Activated CD4-positive, alpha-beta T cell treated with anti-CD3 and anti-CD28 coated beads for 24 hours (primary cell): ENCODE results near the gene HOXD4.

ENCODE experiments used
- DNase-seq, 2 donors: peaks; one replicate each; pipeline ENCODE4 v3.0.0-alpha.2; 2020; ENCODE audit warnings: low read depth in 2 of 2

HOXD4 gene

DNA sequence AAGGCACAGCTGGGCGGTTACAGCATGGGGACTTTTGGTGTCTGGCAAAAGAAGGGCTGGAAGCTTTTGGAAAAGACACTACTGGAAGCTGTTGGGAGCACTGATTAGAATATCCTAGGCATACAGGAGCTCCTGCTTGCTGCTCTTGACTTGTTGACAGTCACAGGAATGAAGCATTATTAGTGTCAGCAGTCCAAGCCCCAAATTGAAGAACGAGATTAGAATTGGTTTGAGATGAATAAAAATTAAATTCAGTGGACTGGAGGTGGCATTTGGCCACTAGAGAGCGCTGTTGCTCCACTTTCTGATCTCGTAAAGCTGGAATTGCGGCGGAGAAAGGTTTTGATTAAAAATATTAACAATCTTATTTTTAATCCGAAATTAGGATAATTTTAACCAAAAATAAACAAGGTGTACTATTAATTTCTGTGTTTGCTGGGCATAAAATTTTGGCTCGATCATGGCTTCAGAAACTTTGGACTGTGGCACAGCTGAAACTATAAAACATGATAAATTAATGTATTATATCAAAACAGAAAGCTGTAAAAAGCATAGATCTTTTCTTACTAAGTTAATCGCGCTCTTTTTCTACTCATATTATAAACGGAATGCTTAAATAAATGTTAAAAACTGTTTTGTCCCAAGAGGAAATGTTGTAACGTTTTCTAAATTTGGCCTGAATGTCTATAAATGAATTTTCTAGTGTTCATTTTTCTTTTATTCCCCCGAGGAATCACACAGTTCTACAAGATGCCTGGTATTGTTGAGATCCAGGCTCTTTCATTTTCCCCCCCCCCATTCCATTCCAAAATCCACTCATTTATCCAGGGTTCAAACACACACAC, 24.2 kb upstream of the HOXD4 start:
- peak; percentile 59 to 60 for DNase-seq

DNA sequence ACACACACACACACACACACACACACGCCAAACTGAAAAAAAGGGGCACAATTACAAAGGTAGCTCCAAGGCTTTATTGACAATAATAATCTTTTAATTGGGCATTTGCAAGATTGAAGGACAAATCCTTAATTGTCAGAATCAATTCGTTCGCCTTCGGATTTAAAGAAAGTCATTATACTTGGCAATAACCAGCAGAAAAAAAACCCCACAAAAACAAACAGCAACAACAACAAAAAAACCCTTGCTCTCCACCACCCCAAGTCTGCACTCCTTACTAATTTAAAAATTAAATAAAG, 23.6 kb upstream of the HOXD4 start:
- DNase-seq, result no peak

DNA sequence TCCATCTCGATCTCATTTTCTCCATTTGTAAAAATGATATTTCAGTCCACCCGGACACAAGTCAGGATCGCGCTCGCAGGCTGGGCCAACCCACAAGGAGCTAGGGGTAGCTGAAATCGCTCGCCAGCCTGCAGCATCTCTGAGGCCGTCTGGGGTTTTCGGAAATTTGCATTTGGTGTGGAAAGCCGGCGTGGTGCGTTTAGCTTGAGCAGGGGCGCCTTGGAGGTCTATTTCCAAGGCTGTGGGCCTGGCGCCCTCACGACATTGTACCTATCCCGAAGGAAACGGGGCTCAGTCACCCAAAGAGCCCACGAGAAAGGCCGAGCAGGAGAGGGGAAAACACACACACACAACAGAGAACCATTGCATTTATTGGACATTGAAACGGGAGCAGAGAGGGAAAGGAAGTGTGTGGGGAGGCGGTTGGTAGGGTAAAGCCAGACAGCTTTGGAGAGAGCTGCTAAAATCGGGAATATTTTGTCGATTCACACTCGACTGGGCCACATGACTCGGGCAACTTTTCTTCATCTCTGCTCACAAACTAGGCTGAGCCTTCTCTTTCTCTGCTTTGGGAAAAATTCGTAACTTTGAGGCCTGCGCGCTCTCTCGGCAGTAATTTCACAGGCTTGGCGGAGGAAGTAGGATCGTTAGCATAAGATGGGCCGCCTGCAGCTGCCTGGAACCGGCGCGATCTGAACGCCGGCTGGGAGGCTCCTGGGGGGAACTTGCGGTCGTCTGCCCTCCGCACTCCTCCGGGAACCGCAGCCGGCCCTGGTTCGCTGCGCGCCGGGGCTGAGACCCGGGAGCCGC, 23.0 kb upstream of the HOXD4 start:
- DNase-seq, result no peak

DNA sequence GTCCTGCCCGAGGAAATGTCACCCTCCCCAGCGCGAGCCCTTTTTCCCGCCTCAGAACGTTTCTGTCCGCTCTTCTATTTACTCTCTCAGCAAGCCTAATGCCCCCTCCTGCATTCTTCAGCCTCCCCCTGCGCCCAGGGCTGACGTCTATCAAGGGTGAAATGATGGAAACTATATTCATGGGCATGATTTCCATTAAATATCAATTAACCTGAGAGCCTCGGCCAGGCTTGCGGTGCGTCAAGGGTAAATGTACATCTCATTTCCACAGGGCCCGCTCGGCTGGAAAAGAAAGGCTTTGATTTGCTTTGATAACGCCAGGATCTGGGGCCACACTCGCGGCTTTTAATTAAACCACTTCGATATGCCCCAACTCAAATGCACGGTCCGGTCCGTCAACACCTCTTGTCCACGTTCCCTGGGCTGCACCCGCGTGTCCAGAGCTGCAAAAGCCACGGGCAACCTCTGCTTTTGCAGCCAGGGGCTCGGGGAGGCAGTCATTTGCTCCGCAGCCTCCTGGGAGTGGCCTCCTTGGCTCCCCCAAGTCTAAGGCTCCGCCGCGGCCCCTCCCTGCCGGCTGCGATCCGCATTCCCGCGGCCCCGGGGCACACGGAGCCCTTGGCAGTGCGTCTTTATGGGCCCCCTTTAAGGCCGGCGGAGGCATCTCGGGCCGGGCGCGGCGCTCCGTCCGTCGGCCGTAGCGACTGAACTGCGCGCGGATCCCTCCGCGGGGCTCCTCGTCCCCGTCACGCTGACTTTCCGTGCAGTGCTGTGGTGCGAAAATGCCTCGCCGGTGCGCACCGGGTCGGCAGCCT, 22.2 kb upstream of the HOXD4 start, which contains the start of gene HOXD8:
Gene HOXD8 (plus strand): TSS at position 724 of the 815 bp plus-strand sequence. CDS start 662 bp downstream, outside the sequence.
- no peak for DNase-seq

DNA sequence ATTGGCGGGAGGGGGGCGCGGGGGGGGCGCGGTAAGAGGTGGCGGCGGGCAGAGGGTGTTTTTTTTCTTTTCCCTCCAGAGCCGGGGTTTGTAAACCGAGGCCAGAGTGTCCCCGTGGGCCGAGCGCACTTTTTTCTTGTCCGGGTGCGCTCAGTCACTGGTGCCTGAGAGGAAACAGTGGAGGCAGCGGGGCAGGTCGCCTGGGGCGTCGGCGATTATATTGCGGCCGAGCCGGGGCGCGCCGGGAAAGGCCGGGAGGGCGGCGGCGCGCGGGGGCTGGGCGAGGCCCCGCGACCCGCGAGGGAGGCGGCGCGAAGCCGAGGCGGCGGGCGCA, 21.6 kb upstream of the HOXD4 start:
- DNase-seq, result no peak

DNA sequence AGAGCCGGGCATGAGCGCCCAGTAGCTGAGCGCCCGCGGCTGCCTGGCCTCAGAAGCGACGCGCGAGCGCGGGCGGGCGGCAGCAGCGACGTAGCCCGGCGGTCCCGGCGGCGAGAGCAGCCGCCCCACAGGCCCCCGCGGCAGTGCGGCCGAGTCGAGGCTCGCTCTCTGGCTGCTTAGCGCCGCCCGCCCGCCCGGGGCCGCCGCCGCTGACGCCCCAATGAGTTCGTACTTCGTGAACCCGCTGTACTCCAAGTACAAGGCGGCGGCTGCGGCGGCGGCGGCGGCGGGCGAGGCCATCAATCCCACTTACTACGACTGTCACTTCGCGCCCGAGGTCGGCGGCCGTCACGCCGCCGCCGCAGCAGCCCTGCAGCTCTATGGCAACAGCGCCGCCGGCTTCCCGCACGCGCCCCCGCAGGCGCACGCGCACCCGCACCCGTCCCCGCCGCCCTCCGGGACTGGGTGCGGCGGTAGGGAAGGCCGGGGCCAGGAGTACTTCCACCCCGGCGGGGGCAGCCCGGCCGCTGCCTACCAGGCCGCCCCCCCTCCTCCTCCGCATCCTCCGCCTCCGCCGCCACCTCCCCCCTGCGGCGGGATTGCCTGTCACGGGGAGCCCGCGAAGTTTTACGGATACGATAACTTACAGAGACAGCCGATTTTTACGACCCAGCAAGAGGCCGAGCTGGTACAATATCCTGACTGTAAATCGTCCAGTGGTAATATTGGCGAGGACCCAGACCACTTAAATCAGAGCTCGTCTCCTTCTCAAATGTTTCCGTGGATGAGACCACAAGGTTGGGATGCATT, 21.0 kb upstream of the HOXD4 start:
- DNase-seq, result no peak

DNA sequence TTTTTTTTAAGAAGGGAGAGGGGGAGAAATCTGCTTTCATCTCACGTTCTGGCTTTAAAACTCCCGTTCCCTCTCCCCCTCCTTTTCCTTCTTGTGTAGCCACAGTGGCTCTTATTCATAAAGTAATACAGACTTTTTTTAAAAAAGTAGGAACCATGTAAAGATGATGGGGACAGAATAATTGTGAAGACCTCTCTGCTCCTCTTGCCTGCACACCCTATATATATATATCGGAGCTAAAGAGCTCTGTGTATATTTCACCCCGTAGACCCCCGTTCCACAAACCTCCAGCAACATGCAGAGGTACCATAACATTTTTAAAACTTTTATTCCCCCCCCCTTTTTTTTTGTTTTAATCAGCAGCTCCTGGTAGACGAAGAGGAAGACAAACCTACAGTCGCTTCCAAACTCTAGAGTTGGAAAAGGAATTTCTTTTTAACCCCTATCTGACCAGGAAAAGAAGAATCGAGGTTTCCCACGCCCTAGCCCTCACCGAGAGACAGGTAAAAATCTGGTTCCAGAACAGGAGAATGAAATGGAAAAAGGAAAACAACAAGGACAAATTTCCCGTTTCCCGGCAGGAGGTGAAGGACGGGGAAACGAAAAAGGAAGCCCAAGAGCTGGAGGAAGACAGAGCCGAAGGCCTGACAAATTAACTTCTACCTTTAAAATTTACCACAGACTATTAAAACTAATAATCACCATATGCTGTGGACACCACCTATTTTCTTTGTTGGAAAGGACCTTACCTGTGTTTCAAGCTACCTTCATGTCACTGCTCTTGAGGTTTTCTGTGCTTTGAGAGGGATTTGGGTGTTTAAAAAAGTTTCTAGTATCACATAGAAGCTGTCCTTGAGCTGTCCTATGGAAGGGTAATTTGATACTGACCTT, 20.1 kb upstream of the HOXD4 start:
- DNase-seq, result no peak

DNA sequence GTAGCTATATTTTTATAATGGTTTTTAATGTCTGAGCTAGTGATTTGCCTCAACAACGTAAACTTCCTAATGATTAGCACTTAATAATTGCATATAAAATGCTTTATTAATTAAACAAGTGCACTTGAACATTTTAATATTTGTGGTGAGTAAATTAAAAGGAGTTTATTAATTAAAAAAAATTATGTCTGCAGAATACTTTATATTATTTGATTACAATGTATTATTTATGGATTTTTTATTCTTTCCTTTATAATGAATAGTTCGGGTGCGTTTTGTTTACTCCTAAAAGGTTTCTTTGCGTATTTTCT, 19.5 kb upstream of the HOXD4 start:
- no peak for DNase-seq

DNA sequence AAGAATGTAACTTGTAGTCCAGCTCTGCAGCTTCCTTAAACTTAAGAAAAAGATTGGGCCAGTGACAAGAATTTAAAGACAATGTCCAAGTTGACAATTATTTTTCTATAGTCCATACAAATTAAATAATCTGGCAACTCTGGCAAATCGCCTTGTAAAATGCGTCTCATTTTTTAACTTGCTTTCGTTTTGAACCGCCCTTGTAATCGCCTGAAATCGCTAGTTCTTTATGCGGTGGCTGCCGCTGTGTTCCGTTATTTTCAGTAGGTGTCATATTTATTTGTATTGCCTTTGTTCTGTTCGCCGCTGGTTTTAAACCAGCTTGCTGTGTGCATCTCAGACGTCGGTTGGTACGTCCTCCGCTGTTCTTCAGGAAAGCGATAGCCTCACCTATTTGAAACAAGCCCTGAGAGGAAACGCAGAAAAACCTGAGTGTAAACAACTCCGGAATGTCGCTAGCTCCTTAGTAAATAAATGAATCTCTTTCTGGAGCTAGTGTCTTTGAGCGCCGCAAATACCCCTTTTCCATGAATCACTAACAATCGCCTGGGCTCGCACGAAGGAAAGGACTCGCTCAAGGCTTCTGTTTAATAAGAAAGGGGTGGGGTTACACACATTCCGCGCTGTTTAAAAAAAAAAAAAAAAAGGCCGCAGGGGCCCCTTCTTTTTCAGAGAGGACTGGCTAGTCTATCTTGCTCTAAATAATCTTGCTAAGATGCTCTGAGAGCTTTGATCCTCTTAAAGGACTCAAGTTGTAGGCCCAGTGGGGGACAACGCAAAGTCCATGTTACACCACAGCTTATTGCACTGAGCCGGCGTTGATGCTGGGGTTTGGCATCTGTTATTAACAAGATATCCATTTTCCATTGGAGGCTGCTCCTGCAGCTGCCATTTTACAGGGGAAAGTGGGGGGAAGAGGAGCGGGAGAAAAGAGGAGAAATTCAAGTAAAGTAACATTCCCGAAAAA, 18.9 kb upstream of the HOXD4 start:
- DNase-seq, result no peak

DNA sequence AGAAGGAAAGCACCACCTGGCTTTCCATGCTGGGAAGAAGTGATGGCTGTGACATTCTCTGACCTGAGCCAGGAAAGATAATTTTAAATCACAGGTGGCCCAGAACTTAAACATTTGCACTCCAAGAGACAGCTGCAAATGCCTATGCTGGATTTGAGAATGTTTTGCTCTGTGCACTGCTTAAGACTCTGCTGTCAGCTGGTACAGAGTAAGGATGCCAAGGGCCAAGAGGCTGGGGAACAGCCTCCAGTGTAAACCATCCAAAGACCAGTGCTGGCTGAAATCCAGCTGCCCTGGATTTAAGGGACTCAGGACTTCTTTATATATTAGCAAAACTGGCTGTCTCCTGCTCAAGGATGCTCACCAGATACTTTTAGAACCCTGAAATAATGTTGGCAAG, 18.0 kb upstream of the HOXD4 start:
- DNase-seq, result no peak

DNA sequence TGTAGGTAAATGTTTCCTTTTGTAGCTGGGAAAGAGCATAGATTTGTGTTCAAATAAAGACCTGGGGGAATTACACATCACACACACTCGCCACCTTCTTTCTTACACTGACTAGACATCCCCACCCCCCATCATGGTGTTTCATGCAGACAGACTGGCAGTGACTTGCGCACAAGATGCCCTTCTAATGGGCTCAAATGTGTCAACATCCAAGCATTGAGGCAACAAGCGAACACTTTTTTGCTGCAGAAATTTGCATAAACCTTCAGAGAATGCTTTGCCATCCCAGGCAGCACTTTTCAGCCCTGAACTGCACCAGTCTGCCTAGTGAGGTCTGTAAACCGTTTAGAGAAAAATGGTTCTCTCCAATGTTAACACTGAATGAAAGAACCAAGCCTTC, 17.3 kb upstream of the HOXD4 start:
- DNase-seq, result no peak

DNA sequence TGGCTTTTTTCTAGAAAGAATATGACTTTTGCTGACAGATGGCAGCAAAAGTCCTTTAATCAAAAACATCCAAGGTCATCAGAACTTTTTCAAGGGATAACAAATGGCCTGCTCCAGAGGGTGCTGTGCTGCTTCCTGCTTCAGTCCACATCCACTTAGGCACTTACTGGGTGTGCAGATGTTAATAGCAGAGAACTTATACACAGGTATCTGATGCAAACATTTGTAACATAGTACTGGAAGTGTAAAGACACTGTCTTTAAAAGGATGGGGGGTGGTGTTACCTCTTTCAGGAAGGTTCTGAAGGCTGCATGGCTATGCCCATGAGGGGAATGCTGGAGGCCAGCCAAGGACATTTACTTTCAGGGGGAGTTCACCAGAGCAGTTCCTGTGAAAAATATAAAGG, 16.3 kb upstream of the HOXD4 start:
- no peak for DNase-seq

DNA sequence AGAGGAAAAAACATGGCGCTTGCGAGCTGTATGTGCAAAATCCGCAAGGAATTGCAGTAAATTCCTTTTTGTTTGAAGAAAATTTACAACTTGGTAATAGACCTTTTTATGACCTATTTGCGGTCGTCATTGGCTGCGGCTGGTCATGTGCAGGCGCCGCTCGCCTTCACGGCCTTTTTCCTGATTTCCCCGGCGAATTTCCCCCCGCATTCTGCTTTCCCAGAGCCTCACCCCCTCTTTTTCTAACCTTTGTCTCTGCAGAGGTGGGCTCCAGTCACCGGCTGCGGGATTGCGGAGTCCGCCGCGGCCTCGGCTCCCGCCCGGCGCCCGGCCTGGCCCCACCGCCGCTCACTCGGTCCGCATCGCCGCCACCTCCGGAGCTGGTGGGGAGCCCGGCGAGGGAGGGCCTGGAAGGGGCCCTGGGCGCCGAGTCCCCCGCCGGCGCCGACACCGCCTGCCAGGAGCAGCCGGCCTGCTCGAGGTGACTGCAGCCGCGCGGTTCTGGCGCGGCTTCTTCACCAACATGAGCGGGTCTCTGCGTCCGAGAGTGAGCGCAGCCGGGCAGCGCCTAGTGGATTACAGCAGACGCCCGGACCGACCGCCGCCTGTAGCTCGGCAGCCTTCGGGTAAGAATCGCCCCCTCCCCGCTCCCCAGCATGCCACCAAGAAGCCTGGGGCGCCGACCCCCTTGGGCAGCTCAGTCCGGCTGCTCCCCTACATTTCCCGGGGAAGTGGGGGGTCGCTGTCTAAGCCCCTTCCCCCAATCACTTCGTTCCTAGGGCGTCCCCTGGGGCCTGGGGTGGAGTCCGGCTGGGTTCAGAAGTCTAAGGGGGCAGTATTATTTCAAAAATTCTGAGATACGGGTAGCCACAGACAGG, 14.7 kb upstream of the HOXD4 start:
- DNase-seq, result no peak

DNA sequence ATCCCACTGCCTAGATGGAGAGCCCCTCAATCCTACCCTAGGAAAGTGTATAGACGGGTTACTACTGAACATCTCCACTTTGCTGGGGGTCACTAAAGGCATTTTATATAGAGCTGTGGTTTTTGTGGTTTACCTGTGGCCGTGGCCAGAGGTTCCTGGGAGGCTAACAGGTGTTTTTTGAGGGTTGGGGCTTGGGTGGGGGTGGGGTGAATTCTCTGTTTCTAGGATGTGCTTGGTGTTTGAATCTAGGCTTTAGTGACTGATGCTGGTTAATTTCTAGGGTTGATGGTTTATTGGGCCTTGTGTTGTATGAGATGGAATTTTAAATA, 14.1 kb upstream of the HOXD4 start:
- DNase-seq, result no peak

DNA sequence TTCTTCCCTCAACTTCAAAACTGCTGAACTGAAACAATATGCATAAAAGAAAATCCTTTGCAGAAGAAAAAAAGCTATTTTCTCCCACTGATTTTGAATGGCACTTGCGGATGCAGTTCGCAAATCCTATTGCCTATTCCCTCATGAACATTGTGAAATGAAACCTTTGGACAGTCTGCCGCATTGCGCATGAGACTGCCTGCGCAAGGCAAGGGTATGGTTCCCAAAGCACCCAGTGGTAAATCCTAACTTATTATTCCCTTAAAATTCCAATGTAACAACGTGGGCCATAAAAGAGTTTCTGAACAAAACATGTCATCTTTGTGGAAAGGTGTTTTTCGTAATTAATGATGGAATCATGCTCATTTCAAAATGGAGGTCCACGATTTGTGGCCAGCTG, 13.4 kb upstream of the HOXD4 start:
- DNase-seq, result no peak

DNA sequence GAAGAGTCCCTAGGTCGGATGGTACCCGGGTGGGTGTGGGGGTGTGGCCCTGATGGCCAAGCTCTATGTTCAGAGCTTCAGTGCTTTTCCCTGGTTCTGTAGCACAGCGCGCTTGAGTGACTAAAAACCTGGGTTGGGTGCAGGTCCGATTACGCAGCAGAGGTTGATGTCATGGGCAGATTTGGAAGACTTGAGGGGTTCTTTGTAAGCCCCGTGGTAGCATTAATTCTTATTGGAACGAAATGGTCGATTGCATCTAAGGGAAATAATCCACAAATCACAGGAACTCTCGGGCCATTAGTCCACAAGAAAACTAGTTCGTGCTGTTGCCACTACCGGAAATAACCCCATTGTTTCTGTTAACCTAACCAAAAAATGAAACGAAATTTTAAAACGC, 12.8 kb upstream of the HOXD4 start:
- no peak for DNase-seq

DNA sequence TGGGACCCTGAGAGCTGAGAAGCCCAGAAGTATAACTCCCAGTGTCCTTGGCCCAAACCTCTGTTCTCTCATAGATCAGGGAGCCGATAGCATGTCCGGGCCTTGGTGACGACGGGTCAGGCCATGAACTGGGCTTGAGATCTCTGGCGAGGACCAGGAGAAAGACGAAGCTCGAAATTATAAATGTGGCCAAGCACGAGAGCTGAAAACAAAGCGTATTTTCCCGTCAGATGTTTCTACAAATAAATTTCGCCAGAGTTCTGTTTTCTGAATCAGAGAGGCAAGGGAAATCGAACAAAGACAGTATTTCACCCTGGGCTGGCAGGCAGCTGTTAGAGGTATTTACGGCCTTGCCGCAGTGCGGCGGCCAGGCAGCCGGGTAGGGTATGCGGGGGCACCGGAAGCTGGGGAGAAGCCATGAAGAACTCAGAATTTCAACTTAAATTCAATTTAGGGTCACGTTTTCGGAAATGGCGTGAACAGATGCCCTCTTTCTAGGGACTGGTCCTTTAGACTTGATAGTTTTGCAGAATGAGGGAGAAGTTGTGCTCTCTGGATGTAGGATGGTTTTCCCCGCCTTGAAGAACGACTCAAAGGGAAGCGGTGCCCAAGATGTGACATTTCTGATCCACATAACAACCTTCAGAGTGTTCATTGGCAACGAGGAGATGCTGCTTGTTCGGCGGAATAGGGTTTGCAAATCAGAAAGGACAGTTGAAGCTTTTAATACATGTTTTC, 12.3 kb upstream of the HOXD4 start:
- DNase-seq, result no peak
